Keratinocyte (primary cell): ENCODE results near the gene RHOBTB3. TPM values are rescaled to one million over a fixed set of nuclear protein-coding genes. Genes with fewer than 3 reads are reported as not detected.

Experiments used
- DNase-seq: peaks from one replicate; pipeline ENCODE4 v3.0.0-alpha.2; 2011; ENCODE audit warnings: low read depth, missing footprints, low spot score
- FAIRE-seq: peaks from 2 replicates; lab custom pipeline; 2011; peaks lifted over from hg19 to GRCh38; lab: Jason Lieb, UNC
- H2AFZ ChIP-seq: 2 replicates; pipeline ENCODE4 v1.6.0; 2012; ENCODE audit warnings: low read length, control low read depth, inconsistent platforms; ENCODE audit not compliant: control insufficient read depth
- H3K27ac ChIP-seq: 2 replicates; pipeline ENCODE4 v1.5.1; 2011; ENCODE audit warnings: low read length; ENCODE audit not compliant: control insufficient read depth, insufficient read depth
- H3K27me3 ChIP-seq: 3 replicates; pipeline ENCODE4 v1.6.0; 2011; ENCODE audit warnings: low read length; ENCODE audit not compliant: control insufficient read depth, insufficient read depth; ENCODE audit errors: extremely low read depth
- H3K36me3 ChIP-seq, 2 experiments: 2 replicates in 1 of 2; 3 replicates in 1 of 2; pipeline ENCODE4 v1.5.1; 2011; ENCODE audit warnings: low read length in 2 of 2, mild to moderate bottlenecking in 1 of 2; ENCODE audit not compliant: control insufficient read depth in 2 of 2, insufficient read depth in 2 of 2; ENCODE audit errors: extremely low read depth in 1 of 2
- H3K4me1 ChIP-seq: 3 replicates; pipeline ENCODE4 v1.5.1; 2011; ENCODE audit warnings: low read length; ENCODE audit not compliant: control insufficient read depth, insufficient read depth; ENCODE audit errors: extremely low read depth
- H3K4me2 ChIP-seq: 3 replicates; pipeline ENCODE4 v1.6.0; 2011; ENCODE audit warnings: low read depth, low read length; ENCODE audit not compliant: control insufficient read depth, insufficient read depth; ENCODE audit errors: extremely low read depth
- H3K4me3 ChIP-seq, 3 experiments: fragments of 200-600 bp in 1 of 3; sonication (generic) in 1 of 3; 2 replicates in 2 of 3; 3 replicates in 1 of 3; pipeline ENCODE4 v1.5.1; 2011 to 2016; ENCODE audit warnings: low read length in 3 of 3, mild to moderate bottlenecking in 3 of 3, control low read depth in 2 of 3, inconsistent platforms in 1 of 3, low read depth in 1 of 3, mixed read lengths in 1 of 3, mixed run types in 1 of 3, moderate library complexity in 1 of 3; ENCODE audit not compliant: control insufficient read depth in 2 of 3, insufficient read depth in 2 of 3; ENCODE audit errors: extremely low read depth in 1 of 3
- H3K79me2 ChIP-seq: 2 replicates; pipeline ENCODE4 v1.6.0; 2012; ENCODE audit warnings: low read length; ENCODE audit not compliant: control insufficient read depth, insufficient read depth
- H3K9ac ChIP-seq: 3 replicates; pipeline ENCODE4 v1.6.0; 2011; ENCODE audit warnings: low read length; ENCODE audit not compliant: control insufficient read depth, insufficient read depth; ENCODE audit errors: extremely low read depth
- H3K9me1 ChIP-seq: 3 replicates; pipeline ENCODE4 v1.6.0; 2011; ENCODE audit warnings: low read length; ENCODE audit not compliant: control insufficient read depth, insufficient read depth; ENCODE audit errors: extremely low read depth
- H3K9me3 ChIP-seq: 2 replicates; pipeline ENCODE4 v1.5.1; 2012; ENCODE audit warnings: low read depth, low read length; ENCODE audit not compliant: control insufficient read depth
- H4K20me1 ChIP-seq: 3 replicates; pipeline ENCODE4 v1.6.0; 2011; ENCODE audit warnings: low read length; ENCODE audit not compliant: control insufficient read depth, insufficient read depth; ENCODE audit errors: extremely low read depth
- EZH2 ChIP-seq: IDR thresholded peaks from one replicate; pipeline ENCODE4 v1.6.1; 2012; ENCODE audit warnings: inconsistent platforms, mild to moderate bottlenecking, low read length, moderate library complexity
- dilution Hi-C: fragments of 300-500 bp; cut with MboI; formaldehyde crosslinking; loops from one replicate; pipeline ENCODE4 v1.7.0; 2020; ENCODE audit warnings: low sequenced_read_pairs; ENCODE audit not compliant: extremely low pct_ligation_motif_present
- polyA plus RNA-seq, 5 experiments: library from polyadenylated mRNA; depleted of rRNA in 3 of 5; stranded (reverse) in 3 of 5; stranded (forward) in 1 of 5; unstranded in 1 of 5; fragments of >200 nt; gene quantifications; 1 replicate in 1 of 5; 2 replicates in 3 of 5; 3 replicates in 1 of 5; pipeline versions ENCODE4 v1.2.1 to v1.2.3, GENCODE V29; 2011 to 2012; ENCODE audit warnings: missing spikeins in 2 of 5, low read depth in 1 of 5, low replicate concordance in 1 of 5
- TF ChIP-seq, protein P1 (sequence below), 3 experiments: IDR thresholded peaks in 1 of 3; conservative IDR thresholded peaks in 1 of 3; optimal IDR thresholded peaks in 1 of 3; 2 replicates in 2 of 3; 3 replicates in 1 of 3; pipeline versions ENCODE3 to v1.5.1; 2011; ENCODE audit warnings: low read length in 3 of 3, mild to moderate bottlenecking in 3 of 3, moderate library complexity in 2 of 3, control low read depth in 1 of 3, inconsistent platforms in 1 of 3; ENCODE audit not compliant: insufficient read depth in 2 of 3; ENCODE audit errors: extremely low read depth in 1 of 3

Gene RHOBTB3
- polyA plus RNA-seq, 1 donor (not counting 4 experiments of a cell fraction or from before 2014, with no cell fraction given): 4.7 TPM

DNA sequence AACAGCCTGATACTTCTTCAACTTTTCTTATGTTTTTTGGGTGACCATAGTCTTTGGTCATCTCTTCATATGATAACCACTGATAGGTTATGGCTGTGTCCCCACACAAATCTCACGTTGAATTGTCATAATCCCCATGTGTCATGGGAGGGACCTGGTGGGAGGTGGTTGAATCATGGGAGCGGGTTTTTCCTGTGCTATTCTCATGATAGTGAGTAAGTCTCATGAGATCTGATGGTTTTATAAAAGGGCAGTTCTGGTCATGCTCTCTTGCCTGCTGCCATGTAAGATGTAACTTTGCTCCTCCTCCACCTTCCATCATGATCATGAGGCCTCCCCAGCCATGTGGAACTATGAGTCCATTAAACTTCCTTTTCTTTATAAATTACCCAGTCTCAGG, 8.7 kb downstream of the RHOBTB3 start:
- Histone ChIP-seq H3K4me3 (no peak overlapping the region), H3K79me2 (no peaks in the 10 kb centered on the region), H3K27ac (no peak overlapping the region), H2AFZ (no peak overlapping the region), H4K20me1 (no peaks in the 10 kb centered on the region), H3K9me1 (no peaks in the 10 kb centered on the region), H3K4me1 (no peaks in the 10 kb centered on the region), H3K27me3 (no peaks in the 10 kb centered on the region), H3K4me2 (no peak overlapping the region), H3K36me3 (no peaks in the 10 kb centered on the region), H3K9me3 (no peaks in the 10 kb centered on the region), H3K9ac (no peak overlapping the region)
- dilution Hi-C loops: no loop called here
- FAIRE-seq (no peak), DNase-seq (no peak)
- TF ChIP-seq, protein P1, sequence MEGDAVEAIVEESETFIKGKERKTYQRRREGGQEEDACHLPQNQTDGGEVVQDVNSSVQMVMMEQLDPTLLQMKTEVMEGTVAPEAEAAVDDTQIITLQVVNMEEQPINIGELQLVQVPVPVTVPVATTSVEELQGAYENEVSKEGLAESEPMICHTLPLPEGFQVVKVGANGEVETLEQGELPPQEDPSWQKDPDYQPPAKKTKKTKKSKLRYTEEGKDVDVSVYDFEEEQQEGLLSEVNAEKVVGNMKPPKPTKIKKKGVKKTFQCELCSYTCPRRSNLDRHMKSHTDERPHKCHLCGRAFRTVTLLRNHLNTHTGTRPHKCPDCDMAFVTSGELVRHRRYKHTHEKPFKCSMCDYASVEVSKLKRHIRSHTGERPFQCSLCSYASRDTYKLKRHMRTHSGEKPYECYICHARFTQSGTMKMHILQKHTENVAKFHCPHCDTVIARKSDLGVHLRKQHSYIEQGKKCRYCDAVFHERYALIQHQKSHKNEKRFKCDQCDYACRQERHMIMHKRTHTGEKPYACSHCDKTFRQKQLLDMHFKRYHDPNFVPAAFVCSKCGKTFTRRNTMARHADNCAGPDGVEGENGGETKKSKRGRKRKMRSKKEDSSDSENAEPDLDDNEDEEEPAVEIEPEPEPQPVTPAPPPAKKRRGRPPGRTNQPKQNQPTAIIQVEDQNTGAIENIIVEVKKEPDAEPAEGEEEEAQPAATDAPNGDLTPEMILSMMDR (optimal IDR thresholded peaks at IDR 0.05 in 1 of 3, IDR thresholded peaks at IDR 0.05 in 1 of 3, conservative IDR thresholded peaks at IDR 0.05 in 1 of 3; ENCODE audit: extremely low read depth in 1 of 3, insufficient read depth in 2 of 3, low read length in 3 of 3): no peak
- no peak for TF ChIP-seq EZH2

DNA sequence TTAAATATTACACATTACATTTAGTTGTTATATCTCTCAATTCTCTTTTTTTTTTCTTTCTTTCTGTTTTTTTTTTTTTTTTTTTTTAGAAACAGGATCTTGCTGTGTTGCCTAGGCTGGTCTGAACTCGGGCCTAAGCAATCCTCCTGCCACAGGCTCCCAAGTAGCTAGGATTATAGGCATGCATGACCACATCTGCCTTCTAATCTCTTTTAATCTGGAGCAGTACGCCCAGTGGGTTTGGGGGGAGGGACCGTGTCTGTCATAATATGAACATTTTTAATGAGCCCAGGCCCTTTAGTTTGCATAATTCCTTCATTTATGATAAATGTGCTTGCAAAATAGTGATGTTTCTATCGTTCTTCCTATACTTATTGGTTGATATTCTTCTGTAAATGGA, 10.3 kb downstream of the RHOBTB3 start:
- Histone ChIP-seq H3K4me3 (no peak overlapping the region), H3K4me2 (no peak overlapping the region), H3K27me3 (no peaks in the 10 kb centered on the region), H3K27ac (no peak overlapping the region), H3K9me1 (no peaks in the 10 kb centered on the region), H4K20me1 (no peaks in the 10 kb centered on the region), H3K36me3 (no peaks in the 10 kb centered on the region), H3K9me3 (no peaks in the 10 kb centered on the region), H3K4me1 (no peaks in the 10 kb centered on the region), H2AFZ (no peak overlapping the region), H3K9ac (no peak overlapping the region), H3K79me2 (no peaks in the 10 kb centered on the region)
- DNase-seq (no peak), FAIRE-seq (no peak)
- TF ChIP-seq EZH2: no peak
- TF ChIP-seq, protein P1 (optimal IDR thresholded peaks at IDR 0.05 in 1 of 3, IDR thresholded peaks at IDR 0.05 in 1 of 3, conservative IDR thresholded peaks at IDR 0.05 in 1 of 3; ENCODE audit: extremely low read depth in 1 of 3, insufficient read depth in 2 of 3, low read length in 3 of 3): no peak
- dilution Hi-C loops: no loop called here
